KMS-11 (cell line): ENCODE results near the gene MAN2A1.

Experiments used
- H2AFZ ChIP-seq: fragments of 200-600 bp; sonication (generic); 2 replicates; pipeline ENCODE4 v1.6.1; 2016; ENCODE audit warnings: antibody characterized with exemption, mixed run types, low read depth
- H3K27ac ChIP-seq: fragments of 200-600 bp; sonication (generic); 2 replicates; pipeline ENCODE4 v1.6.1; 2016; ENCODE audit warnings: mild to moderate bottlenecking, mixed run types
- H3K27me3 ChIP-seq: fragments of 200-600 bp; sonication (generic); 2 replicates; pipeline ENCODE4 v1.6.1; 2017; ENCODE audit warnings: mild to moderate bottlenecking, low read depth, mixed run types, moderate library complexity; ENCODE audit not compliant: insufficient read depth
- H3K36me3 ChIP-seq: fragments of 200-600 bp; sonication (generic); 2 replicates; pipeline ENCODE4 v1.6.1; 2017; ENCODE audit warnings: mild to moderate bottlenecking, mixed run types; ENCODE audit not compliant: insufficient read depth
- H3K4me1 ChIP-seq: fragments of 200-600 bp; sonication (generic); 2 replicates; pipeline ENCODE4 v1.6.1; 2016; ENCODE audit warnings: mild to moderate bottlenecking, low read depth, mixed run types; ENCODE audit not compliant: poor library complexity, severe bottlenecking
- H3K4me2 ChIP-seq: fragments of 200-600 bp; sonication (generic); 2 replicates; pipeline ENCODE4 v1.7.0; 2016; ENCODE audit warnings: mild to moderate bottlenecking, mixed run types
- H3K4me3 ChIP-seq: fragments of 200-600 bp; sonication (generic); IDR thresholded peaks from 2 replicates; pipeline ENCODE4 v1.6.1; 2017; ENCODE audit warnings: low read depth, low read length, mixed read lengths; ENCODE audit not compliant: insufficient read depth
- H3K79me2 ChIP-seq: fragments of 200-600 bp; sonication (generic); 2 replicates; pipeline ENCODE4 v1.6.1; 2016; ENCODE audit warnings: low read depth, mixed run types; ENCODE audit not compliant: insufficient read depth
- H3K9ac ChIP-seq: fragments of 200-600 bp; sonication (generic); 2 replicates; pipeline ENCODE4 v1.6.1; 2016; ENCODE audit warnings: mild to moderate bottlenecking, mixed run types
- H4K20me1 ChIP-seq: fragments of 200-600 bp; sonication (generic); 2 replicates; pipeline ENCODE4 v1.6.1; 2016; ENCODE audit warnings: mild to moderate bottlenecking, mixed run types; ENCODE audit not compliant: insufficient read depth
- TF ChIP-seq, protein P1 (sequence below): fragments of 200-600 bp; sonication (generic); conservative IDR thresholded peaks from 2 replicates; pipeline ENCODE4 v1.6.1; 2017; ENCODE audit warnings: low read depth, mild to moderate bottlenecking, antibody characterized with exemption, low read length, moderate library complexity, mixed read lengths

MAN2A1 gene

DNA sequence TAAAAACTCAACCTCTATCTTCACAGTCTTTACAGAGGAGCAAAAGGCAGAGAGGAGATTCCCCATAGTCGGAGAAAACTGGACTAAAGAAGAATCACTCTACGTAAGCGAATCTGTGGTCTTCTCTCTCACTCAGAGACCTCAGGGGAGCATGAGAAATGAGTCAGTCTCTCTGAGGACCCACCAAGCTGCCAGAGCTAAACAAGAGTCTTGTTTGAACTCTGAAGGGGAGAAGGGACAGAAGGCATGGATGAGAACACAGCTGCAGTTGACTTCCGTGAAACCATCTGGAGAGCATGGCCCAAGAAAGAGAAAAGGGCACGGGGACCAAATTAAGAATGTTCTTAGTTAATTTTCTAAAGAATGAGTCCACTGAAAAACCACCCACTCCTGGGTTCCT is 12.8 kb upstream of the MAN2A1 start:
- Histone ChIP-seq H3K9ac (no peak overlapping the region), H3K4me1 (no peaks in the 10 kb centered on the region), H3K79me2 (no peaks in the 10 kb centered on the region), H3K36me3 (no peaks in the 10 kb centered on the region), H3K27me3 (no peaks in the 10 kb centered on the region), H4K20me1 (no peaks in the 10 kb centered on the region), H3K4me2 (no peak overlapping the region), H3K4me3 (no peak overlapping the region), H3K27ac (no peak overlapping the region), H2AFZ (no peak overlapping the region)
- TF ChIP-seq, protein P1, sequence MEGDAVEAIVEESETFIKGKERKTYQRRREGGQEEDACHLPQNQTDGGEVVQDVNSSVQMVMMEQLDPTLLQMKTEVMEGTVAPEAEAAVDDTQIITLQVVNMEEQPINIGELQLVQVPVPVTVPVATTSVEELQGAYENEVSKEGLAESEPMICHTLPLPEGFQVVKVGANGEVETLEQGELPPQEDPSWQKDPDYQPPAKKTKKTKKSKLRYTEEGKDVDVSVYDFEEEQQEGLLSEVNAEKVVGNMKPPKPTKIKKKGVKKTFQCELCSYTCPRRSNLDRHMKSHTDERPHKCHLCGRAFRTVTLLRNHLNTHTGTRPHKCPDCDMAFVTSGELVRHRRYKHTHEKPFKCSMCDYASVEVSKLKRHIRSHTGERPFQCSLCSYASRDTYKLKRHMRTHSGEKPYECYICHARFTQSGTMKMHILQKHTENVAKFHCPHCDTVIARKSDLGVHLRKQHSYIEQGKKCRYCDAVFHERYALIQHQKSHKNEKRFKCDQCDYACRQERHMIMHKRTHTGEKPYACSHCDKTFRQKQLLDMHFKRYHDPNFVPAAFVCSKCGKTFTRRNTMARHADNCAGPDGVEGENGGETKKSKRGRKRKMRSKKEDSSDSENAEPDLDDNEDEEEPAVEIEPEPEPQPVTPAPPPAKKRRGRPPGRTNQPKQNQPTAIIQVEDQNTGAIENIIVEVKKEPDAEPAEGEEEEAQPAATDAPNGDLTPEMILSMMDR = no peak

DNA sequence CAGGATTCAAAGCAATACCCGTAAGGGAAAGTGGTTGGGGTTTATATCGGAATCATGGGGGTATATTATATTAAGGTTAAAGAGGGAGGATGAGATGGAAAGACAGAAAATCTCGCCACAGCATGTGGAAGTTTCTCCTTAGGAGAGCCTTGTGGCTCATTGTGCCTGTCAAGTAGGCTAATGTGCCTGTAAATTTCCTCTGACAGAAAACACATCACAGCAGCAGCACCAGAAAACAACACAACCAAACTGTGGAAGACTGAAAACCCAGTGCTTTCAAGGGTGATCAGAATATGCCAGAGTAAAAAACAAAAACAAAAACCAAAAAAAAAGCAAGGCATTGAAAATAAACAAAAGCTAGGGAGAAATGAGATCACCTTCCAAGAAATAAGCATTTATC is 11.3 kb upstream of the MAN2A1 start:
- Histone ChIP-seq H3K36me3 (no peaks in the 10 kb centered on the region), H3K9ac (no peak overlapping the region), H3K4me2 (no peak overlapping the region), H3K27me3 (no peaks in the 10 kb centered on the region), H3K4me3 (no peak overlapping the region), H2AFZ (no peak overlapping the region), H3K79me2 (no peaks in the 10 kb centered on the region), H3K27ac (no peak overlapping the region), H4K20me1 (no peaks in the 10 kb centered on the region), H3K4me1 (no peaks in the 10 kb centered on the region)
- TF ChIP-seq, protein P1 = no peak

DNA sequence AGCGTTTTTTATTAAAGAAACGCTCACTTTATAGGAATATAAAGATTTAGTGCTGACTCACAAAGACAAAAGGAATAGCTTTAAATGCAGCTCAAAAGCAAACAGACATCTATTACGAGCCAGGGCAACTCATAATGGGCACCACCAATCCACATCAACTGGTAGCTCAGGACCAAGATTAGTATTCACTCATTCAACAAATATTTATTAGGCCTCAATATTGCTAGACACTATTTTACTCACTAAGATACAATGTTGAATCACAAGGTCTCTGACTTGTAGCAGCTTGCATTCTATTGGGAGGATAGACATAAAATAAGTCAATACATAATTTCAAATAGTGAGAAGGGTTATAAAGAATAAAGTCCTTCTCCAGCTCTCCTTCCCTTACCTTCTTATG is 8.0 kb upstream of the MAN2A1 start:
- H3K4me1 ChIP-seq = no peaks in the 10 kb centered on the region
- H3K27ac ChIP-seq = no peak overlapping the region
- no peak overlapping the region for H2AFZ ChIP-seq
- H3K79me2 ChIP-seq = no peaks in the 10 kb centered on the region
- no peak overlapping the region for H3K4me3 ChIP-seq
- TF ChIP-seq, protein P1 = no peak
- no peak overlapping the region for H3K9ac ChIP-seq
- no peaks in the 10 kb centered on the region for H3K27me3 ChIP-seq
- H4K20me1 ChIP-seq = no peaks in the 10 kb centered on the region
- H3K4me2 ChIP-seq = no peak overlapping the region
- no peaks in the 10 kb centered on the region for H3K36me3 ChIP-seq

DNA sequence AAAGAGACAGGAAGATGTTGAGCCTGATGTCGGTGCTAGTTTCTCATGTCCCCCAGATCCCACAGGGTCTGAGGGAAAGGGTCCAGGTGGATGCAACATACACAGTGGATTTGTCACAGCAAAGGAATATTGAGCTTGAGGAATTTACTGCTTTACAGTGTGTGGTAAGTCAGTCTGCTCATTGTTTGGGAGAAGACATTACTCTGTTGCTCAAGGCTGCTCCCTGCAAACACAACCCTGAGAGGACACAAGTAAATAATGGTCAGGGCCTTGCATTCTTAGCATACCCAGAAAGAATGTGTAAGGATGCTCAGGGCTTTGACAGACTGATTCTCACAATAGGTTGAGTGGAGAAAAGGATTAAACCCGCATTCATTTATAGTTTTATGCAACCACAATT is 7.3 kb upstream of the MAN2A1 start:
- no peaks in the 10 kb centered on the region for H3K36me3 ChIP-seq

More for the DNA sequence above, 7.3 kb upstream of the MAN2A1 start:
- H3K4me3 ChIP-seq = no peak overlapping the region
- no peaks in the 10 kb centered on the region for H3K27me3 ChIP-seq
- TF ChIP-seq, protein P1 = no peak
- no peak overlapping the region for H3K4me2 ChIP-seq
- H4K20me1 ChIP-seq = no peaks in the 10 kb centered on the region
- no peak overlapping the region for H3K27ac ChIP-seq
- no peak overlapping the region for H3K9ac ChIP-seq
- no peak overlapping the region for H2AFZ ChIP-seq
- no peaks in the 10 kb centered on the region for H3K4me1 ChIP-seq
- no peaks in the 10 kb centered on the region for H3K79me2 ChIP-seq
